ENCODE measurements around the gene BRCA2. TPM values are rescaled to one million over a fixed set of nuclear protein-coding genes. Genes with fewer than 3 reads are reported as not detected.

The BRCA2 gene
- polyA plus RNA-seq, 3 donors: 7.3 to 9.6 (median 8.6) TPM

DNA sequence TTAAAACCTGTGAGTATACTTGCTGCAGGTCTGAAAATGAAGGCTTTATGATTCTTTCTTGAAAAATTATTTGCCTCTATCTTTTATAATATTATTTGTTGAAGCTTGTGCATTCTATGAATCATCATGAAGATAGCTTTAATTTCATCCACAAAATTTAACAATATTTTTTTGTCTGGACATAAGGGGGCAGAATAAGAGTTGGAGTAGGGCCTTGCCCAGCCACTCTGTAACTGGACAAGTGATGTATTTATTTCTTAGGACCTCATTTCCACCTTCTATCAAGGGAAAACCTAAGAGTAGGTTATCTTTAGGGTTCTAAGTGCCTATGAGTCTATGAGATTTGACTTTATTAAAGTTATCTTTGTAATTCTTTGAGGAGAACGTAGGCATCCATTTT, 62.7 kb downstream of the BRCA2 start:
- DNase-seq (ENCODE audit: low read depth in 3 of 3, low spot score in 2 of 3): no peak

DNA sequence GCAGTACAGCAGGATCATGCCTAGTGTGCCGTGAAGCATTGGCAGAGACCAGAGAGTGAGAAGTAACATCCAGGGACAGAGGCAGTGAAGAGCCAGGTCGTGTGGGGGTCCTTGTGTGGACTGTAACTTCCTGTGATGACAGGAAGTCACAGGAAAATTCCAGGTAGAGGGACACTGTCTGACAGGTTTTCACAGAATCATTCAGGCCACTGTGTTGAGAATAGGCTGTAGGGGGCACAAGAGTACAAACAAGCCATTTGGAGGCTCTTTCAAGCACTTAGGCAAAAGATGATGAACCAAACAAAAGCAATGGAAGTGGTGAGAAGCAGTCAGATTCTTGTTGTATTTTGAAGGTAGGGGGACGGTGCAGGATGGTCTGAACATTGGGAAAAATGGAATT, 66.2 kb downstream of the BRCA2 start:
- DNase-seq (ENCODE audit: low read depth in 3 of 3, low spot score in 2 of 3): peak in 1 of 3 donors; percentile 10

DNA sequence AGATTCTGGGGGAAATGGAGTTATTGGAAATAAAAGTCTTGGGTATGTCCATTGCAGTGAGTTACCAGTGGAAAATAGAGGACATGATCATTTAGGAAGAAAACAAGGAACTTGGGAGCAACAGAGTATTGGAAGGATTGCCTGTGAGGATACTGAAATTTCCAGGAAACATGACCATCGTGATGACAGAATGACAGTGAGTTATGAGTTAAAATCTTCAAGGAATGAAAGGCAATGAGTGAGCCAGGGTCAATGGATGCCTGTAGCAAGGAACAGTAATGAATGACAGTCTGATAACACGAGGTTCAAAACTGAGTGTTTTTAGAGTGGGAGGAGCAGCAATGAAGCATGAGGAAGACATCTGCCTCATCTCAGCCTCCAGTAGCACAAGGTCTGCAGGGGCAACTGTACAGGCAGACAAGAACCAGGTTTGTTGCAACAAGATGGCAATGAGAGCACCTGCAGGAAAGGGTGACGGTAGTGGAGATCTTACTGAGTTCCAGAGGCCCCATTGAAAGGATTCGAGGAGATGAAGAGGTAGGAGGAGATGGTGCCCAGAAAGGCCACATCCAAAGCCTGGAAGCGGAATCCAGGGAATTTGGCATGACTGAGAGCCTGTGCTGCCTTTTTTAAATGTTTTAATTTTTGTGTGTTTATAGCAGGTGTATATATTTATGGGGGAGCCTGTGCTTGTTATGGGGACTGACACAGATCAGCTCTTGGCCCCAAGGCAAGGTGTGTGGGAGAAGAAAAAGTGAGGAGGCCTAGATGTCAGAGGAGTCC, 68.7 kb downstream of the BRCA2 start:
- DNase-seq (ENCODE audit: low read depth in 3 of 3, low spot score in 2 of 3): no peak

DNA sequence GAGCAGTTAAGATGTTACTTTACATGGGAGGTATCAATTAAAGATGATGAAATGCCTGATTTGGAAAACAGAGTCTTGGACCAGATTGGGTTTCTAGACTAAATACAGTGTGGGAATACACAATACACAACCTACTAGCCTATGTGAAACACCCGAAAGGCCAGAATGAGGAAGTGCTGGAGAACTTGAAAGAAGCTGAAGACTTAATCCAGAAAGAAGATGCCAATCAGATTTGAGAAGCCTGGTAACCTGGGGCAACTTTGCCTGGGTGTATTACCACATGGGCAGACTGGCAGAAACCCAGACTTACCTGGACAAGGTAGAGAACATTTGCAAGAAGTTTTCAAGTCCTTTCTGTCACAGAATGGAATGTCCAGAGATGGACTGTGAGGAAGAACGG, 69.4 kb downstream of the BRCA2 start:
- DNase-seq (ENCODE audit: low read depth in 3 of 3, low spot score in 2 of 3): no peak

DNA sequence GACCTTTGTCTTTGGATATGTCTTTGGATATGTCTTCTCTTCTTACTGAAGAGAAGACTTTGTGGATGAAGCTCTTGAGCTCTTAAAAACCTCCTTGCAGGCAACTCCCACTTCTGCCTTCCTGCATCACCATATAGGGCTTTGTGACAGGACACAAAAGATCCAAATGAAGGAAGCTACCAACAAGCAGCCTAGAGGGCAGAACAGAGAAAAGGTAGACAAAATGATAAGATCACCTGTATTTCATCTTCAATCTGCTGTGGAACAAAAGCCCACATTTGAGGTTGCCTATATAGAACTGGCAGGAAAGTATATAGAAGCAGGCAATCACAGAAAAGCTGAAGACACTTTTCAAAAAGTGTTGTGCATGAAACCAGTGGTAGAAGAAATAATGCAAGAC, 70.1 kb downstream of the BRCA2 start:
- no peak for DNase-seq (ENCODE audit: low read depth in 3 of 3, low spot score in 2 of 3)

DNA sequence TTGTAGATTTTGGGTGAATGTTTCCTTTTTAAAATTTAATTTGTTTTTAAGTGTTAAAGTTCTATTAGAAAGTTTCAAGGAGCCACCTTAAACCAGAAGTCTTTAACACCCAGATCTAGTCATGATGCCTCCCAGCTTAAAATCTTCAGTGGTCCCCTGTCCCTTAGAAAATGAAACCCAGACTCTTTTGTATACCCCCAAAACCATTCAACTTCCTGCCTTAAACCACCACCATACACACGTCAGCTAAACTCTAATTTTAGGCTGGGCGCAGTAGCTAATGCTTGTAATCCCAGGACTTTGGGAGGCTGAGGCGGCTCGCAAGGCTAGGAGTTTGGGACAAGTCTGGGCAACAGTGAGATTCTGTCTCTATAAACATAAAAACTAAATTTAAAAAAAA, 74.7 kb downstream of the BRCA2 start:
- no peak for DNase-seq (ENCODE audit: low read depth in 3 of 3, low spot score in 2 of 3)

DNA sequence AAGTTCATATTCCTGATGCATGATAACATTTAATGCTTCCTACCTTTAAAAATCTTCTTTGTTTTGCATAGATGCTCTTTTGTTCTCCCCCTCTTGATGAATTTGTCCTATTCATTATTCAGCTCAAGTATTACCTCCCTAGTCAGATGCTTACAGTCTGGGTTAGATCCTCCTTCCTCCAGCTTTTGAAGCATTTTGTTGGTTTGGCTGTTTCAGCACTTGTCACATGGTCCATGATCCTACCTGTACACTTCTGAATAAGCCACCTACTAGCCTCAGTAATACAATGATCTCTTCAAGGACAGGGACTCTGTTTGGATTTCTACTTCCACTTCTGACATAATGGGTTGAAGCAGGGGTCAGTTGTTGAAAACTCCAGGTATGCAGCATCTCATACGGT, 75.2 kb downstream of the BRCA2 start:
- DNase-seq (ENCODE audit: low read depth in 3 of 3, low spot score in 2 of 3): no peak

DNA sequence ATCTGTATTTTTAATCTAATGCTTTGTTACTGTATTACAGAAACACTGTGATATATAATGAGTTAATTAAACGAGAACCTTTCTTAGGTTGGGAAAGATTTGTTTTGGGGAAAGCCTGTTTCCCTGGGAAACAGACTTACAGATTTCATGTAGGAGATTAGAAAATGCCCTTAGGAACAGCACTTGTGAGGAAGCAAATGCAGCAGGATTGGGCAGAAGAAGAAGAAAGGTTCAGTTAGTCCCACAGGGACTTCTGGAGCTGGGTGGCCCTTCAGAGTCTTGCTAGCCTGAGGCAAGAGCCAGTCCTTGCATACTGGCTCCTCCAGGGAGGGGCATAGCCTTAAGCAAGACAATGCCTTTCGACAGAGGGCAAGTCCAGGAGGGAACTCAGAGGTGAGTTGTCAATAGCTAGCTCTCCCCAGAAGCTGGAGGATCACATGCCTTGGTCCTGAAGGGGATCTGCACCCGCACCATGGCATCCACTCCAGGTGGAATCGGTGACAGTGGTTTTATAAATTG, 75.9 kb downstream of the BRCA2 start:
- DNase-seq (ENCODE audit: low read depth in 3 of 3, low spot score in 2 of 3): no peak

DNA sequence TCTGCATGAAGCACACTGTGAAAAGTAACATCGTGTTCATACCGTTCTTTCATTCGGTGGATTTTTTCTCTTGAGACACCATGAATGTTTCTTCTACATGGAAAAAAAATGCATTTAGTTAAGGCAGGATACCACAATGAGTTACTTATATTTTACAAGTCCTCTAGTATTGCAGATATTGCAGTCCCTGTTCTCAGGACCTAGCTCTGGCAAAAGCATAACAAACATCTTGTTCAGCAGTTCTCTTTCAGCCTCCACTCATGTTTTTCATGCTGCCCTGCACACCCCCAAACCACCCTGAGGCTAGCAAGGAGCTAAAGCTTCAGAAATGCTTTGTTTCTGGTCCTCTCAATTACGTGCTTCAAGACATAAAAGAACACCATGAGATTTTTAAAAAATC, 87.8 kb downstream of the BRCA2 start:
- DNase-seq (ENCODE audit: low read depth in 3 of 3, low spot score in 2 of 3): no peak

DNA sequence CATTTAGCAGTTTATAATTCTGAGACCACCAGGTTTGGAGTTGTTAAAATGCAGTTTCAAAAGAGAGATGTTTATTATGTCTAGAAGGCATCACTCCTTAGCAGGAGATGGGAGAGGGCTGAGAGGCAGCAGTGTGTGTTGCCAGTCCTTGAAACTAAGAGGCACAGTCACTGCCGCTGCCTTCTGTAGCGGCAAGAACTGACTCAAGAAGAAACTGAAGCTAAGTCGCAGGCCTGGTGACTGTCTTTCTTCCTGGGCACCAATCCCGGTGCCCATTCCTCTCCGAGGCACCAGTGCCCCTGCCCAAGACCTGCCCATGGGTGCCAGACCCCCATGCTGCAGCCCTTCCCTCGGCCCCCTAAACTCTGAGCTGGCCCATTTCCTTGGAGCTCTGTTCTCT, 92.5 kb downstream of the BRCA2 start:
- no peak for DNase-seq (ENCODE audit: low read depth in 3 of 3, low spot score in 2 of 3)

DNA sequence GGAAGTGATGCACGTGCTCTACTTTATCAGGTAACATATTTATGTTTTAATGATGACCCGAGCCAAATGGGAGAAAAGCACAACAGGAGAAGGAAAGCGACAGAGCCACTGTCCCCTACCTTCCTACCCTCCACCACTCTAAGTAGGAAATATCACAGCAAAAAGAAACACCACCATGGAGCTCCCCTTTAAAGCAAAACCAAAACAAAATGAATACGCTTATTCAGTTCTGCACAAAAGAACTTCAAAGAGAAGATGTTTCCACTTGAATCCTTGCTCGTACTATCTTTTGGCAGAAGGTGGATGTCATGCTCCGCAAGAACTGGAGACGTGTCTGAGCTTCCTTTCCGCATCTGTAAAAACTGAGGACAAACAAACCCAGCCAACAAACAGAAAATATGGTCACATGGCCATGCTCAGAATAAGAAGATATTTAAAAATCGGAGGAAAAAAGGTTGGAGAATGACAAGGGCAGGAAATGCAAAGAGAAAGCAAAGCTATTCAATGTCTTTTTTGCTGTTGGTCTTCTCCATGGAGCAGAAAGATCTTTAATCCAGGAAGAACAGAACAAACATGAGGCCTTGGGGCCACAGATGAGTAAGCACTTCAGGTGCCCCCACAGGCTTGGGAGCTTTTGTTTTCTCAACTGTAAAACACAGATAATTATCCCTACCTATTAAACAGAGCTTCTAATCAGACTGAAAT, 93.1 kb downstream of the BRCA2 start:
- no peak for DNase-seq (ENCODE audit: low read depth in 3 of 3, low spot score in 2 of 3)

DNA sequence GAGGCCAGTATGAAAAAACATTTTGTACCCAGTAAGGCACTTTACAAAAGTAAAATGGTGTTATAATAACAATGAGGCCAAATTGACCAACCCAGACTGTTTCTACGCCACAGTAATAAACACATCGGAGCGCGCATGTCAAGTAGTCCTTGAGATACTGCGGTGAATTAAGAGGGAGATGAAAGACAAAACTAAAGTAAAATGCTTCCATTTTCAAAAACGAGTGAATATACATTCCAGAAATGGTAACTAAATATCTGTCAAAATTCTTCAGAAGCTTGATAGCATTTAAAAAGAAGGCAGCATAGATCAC, 93.6 kb downstream of the BRCA2 start:
- DNase-seq (ENCODE audit: low read depth in 3 of 3, low spot score in 2 of 3): no peak

DNA sequence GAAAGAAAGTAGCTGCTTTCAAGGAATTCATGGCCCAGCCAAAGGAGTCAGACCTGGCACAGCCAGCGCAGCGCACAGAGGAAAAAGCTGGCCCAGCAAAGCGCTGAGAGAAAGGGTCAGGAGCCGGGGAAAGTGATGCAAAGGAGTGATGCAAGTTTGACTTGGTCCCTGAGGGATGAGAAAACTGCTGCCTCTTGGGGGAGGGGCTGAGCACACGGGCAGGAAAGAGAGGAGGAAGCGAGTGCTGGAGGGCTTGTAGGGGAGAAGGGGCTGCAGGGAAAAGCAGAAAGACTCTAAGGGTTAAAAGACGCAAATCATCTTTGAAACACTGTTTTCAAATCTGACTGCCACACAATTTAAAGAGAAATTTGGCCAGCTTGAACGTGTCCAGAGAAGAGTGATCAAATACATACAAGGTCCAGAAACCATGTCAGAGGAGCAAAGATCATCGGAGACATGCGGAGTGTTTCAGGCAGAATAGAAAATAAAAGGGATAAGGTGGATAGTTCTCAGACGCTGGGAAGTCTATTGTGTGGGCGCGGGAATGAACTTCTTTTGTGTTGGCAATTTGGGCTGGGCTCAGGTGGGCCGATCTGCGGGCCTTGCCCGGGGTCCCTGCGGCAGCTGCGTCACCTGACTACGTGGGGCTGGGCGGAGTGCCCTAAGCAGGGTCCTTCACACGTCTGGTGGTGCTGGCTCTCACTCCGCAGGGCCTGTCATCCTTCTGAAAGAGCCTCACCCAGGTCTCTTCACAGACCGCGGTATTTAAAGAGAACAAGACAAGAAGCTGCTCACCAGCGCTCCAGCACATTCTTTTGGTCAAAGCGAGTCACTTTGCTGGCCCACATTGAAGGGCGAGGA, 94.5 kb downstream of the BRCA2 start:
- peak in 1 of 3 donors; percentile 16 for DNase-seq (ENCODE audit: low read depth in 3 of 3, low spot score in 2 of 3)

DNA sequence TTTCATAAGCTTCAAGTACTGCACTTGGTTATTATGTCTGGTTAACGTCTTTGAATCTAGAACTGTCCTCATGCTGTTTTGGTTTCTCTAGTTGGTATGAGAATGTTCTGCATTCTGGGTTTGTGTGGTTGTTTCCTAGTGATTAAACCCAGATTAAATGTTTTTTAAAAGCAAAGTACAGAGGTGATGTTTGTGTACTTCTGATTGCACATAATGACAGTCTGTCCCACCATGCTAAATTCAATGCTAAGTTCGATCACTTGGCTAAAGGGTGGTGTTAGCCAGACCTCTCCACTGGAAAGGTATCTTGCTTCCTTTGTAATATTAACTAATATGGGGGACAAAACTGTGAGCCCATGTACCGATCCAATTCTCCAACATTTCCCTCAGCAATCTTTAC, 98.0 kb downstream of the BRCA2 start:
- DNase-seq (ENCODE audit: low read depth in 3 of 3, low spot score in 2 of 3): no peak

DNA sequence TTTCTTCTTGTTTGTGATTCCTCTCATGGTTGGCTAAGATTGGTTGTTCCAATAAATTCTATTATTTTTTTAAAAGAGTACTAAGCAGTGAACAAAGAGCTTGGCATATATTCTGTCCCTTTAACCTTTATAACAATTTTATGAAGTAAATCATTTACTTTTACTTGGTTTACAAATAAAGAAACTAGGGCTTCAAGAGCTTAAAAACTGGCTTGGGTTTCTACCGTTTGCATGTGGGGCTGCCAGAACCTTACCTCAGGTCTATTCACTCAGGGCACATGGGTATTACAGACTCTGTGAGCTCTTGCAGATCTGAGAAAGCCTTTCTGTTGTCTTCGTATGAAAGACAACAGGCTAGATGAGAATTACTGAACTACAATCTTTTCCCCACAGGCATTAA, 99.3 kb downstream of the BRCA2 start:
- DNase-seq (ENCODE audit: low read depth in 3 of 3, low spot score in 2 of 3): no peak

DNA sequence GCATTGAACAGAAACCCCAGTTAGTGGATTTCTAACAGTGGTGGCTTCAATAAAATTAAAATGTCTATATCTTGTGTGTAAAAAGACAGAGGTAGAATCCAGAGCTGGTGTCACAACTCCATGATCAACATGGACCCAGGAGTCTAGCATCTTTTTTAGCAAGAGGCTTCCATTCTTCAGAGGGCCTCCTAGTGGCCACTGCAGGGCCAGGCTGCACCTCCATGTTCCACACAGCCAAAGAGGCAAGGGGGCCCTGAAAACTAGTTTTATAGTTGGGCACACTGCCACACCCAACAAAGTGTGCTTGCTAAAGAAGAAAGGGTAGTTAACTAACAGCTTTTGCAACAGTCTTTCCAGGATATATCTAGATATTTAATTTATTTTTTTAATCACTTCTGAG, 99.7 kb downstream of the BRCA2 start:
- DNase-seq (ENCODE audit: low read depth in 3 of 3, low spot score in 2 of 3): no peak

DNA sequence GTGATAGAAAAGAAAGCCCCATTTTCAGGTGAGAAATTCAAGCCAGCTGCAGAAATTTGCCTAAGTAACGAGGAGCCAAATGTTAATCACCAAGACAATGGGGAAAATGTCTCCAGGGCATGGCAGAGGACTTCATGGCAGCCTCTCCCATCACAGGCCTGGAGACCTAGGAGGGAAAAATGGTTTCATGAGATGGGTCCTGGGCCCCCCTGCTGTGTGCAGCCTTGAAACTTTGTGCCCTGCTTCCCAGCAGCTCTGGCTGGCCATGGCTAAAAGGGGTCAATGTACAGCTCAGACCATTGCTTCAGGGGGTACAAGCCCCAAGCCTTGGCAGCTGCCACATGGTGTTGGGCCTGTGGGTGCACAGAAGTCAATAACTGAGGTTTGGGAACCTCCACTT, 102.7 kb downstream of the BRCA2 start:
- no peak for DNase-seq (ENCODE audit: low read depth in 3 of 3, low spot score in 2 of 3)

DNA sequence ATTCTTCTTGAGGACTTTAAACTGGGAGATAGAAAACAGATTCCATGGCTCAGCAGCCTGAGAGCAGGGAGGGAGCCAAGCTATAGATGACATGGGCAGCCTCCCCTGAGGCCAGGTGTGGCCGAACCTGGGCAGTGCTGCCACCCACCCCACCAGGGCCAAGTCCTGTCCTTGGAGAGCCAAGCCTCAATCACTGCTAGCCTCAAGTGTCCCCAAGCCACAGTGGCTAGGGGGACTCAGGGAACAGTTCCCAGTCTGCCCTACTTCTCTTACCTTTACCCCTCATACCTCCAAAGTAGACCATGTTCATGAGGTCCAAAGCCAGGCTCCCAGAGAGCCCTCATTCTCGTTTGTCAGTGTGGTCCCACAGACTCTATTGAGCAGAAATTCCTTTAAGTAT, 104.6 kb downstream of the BRCA2 start:
- no peak for DNase-seq (ENCODE audit: low read depth in 3 of 3, low spot score in 2 of 3)

DNA sequence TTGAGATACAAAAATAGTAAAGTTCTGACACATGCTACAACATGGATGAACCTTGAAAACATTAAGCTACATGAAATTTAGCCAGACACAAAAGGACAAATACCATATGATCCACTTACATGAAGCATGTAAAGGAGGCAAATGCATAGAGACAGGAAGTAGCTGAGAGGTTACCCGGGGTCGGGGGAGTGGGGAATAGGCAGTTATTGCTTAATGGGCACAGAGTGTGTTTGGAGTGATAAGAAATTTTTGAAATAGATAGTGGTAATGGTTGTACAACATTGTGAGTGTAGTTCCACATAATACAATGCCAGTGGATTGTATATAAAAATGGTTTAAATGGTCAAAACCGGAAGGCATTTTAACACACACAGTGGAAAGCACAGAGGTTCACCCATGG, 108.3 kb downstream of the BRCA2 start:
- no peak for DNase-seq (ENCODE audit: low read depth in 3 of 3, low spot score in 2 of 3)

DNA sequence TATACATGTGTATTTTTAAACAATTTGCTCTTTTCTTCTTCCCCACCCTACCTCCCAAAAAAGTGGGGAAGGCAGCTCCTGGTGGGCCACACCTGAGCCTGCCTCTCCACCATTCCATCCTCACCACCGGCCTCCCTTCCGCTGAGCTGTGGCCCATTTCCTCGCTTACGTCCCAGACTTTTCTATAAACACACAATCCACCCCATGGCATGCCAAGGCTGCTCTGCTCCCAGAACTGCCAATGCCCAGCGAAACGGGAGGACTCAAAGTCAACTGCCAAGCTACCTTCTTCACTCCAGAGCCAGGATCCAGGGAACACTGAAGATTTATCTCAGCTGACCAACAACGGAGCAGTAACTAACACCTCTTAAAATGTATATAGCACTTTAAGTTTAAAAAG, 109.8 kb downstream of the BRCA2 start:
- no peak for DNase-seq (ENCODE audit: low read depth in 3 of 3, low spot score in 2 of 3)

DNA sequence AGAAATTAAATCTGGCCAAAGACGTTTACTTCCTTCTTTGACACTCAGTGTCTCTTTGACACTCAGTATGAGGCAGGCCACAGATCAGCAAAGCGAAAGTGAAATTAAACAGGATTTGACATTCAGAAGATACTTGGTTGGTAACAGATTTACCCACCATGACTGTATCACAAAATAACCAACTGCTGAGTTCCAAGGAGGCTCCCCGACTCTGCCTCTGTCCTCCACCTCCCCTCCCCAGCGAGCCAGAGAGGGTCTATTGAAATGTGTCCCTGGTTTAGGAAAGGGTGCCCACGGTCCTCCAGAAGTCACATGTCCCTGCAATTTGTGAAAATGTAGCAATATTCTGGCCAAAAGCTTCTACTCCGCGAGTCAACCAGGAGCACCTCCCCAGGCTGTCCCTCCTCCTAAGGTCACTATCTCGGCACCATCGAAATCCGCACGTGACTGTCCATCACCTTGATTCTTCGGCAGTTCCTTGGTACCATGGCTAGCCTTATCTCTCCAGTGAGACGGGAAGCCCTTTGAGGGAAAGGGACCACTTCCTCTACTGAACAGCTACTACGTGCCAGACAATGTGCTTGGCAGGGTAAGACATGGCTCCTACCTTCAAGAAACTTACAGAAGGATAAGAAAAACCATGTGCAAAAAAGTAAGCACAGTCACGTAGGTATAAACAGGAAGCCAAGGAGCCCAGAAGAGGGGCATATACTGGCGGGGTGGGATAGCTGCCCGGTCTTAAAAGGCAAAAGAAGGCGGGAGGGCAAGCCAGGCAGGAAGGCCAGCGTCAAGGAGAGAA, 111.1 kb downstream of the BRCA2 start:
- no peak for DNase-seq (ENCODE audit: low read depth in 3 of 3, low spot score in 2 of 3)

Measured in right renal cortex interstitium (tissue), 3 donors.